ENCODE results near the gene NFIA.

The NFIA gene

GRCh38 chr1:61469365-61469764 lies 387.0 kb downstream of the NFIA start:
- in situ Hi-C loops (cut with HindIII; ENCODE audit: low sequenced_read_pairs), result no loop called here

- in situ Hi-C loops (cut with HindIII; ENCODE audit: low sequenced_read_pairs), result no loop called here
These were observed 390.5 kb downstream of the NFIA start for GRCh38 chr1:61472876-61473275.

GRCh38 chr1:61474269-61474817 lies 392.0 kb downstream of the NFIA start:
- in situ Hi-C loops (cut with HindIII; ENCODE audit: low sequenced_read_pairs), result no loop called here

- in situ Hi-C loops (cut with HindIII; ENCODE audit: low sequenced_read_pairs), result no loop called here
These were observed 392.6 kb downstream of the NFIA start for GRCh38 chr1:61474963-61475362.

- in situ Hi-C loops (cut with HindIII; ENCODE audit: low sequenced_read_pairs), result no loop called here
These were observed 394.9 kb downstream of the NFIA start for GRCh38 chr1:61477301-61477700.

GRCh38 chr1:61480273-61480935 lies 398.0 kb downstream of the NFIA start:
- in situ Hi-C loops (cut with HindIII; ENCODE audit: low sequenced_read_pairs), result no loop called here

- in situ Hi-C loops (cut with HindIII; ENCODE audit: low sequenced_read_pairs), result no loop called here
These were observed 399.0 kb downstream of the NFIA start for GRCh38 chr1:61481315-61481715.

- in situ Hi-C loops (cut with HindIII; ENCODE audit: low sequenced_read_pairs), result no loop called here
These were observed 399.9 kb downstream of the NFIA start for GRCh38 chr1:61482170-61482734.

- in situ Hi-C loops (cut with HindIII; ENCODE audit: low sequenced_read_pairs), result no loop called here
These were observed 404.6 kb downstream of the NFIA start for GRCh38 chr1:61486783-61487536.

- in situ Hi-C loops (cut with HindIII; ENCODE audit: low sequenced_read_pairs), result no loop called here
These were observed 405.4 kb downstream of the NFIA start for GRCh38 chr1:61487801-61488200.

GRCh38 chr1:61490924-61491323 lies 408.6 kb downstream of the NFIA start:
- in situ Hi-C loops (cut with HindIII; ENCODE audit: low sequenced_read_pairs), result no loop called here

- in situ Hi-C loops (cut with HindIII; ENCODE audit: low sequenced_read_pairs), result no loop called here
These were observed 409.1 kb downstream of the NFIA start for GRCh38 chr1:61491497-61491896.

GRCh38 chr1:61494000-61494399 lies 411.6 kb downstream of the NFIA start:
- in situ Hi-C loops (cut with HindIII; ENCODE audit: low sequenced_read_pairs), result no loop called here

- in situ Hi-C loops (cut with HindIII; ENCODE audit: low sequenced_read_pairs), result no loop called here
These were observed 414.1 kb downstream of the NFIA start for GRCh38 chr1:61496501-61496900.

GRCh38 chr1:61497013-61497412 lies 414.7 kb downstream of the NFIA start:
- in situ Hi-C loops (cut with HindIII; ENCODE audit: low sequenced_read_pairs), result no loop called here

GRCh38 chr1:61498342-61498741 lies 416.0 kb downstream of the NFIA start:
- in situ Hi-C loops (cut with HindIII; ENCODE audit: low sequenced_read_pairs), result no loop called here

GRCh38 chr1:61501971-61502916 lies 419.9 kb downstream of the NFIA start:
- in situ Hi-C loops (cut with HindIII; ENCODE audit: low sequenced_read_pairs), result no loop called here

- in situ Hi-C loops (cut with HindIII; ENCODE audit: low sequenced_read_pairs), result no loop called here
These were observed 421.9 kb downstream of the NFIA start for GRCh38 chr1:61504305-61504704.

GRCh38 chr1:61504852-61505390 lies 422.6 kb downstream of the NFIA start:
- in situ Hi-C loops (cut with HindIII; ENCODE audit: low sequenced_read_pairs), result no loop called here

- in situ Hi-C loops (cut with HindIII; ENCODE audit: low sequenced_read_pairs), result no loop called here
These were observed 423.9 kb downstream of the NFIA start for GRCh38 chr1:61506236-61506635.
